Skeletal muscle tissue (tissue), 4 donors: ENCODE results near the gene NIF3L1. TPM values are rescaled to one million over a fixed set of nuclear protein-coding genes. Genes with fewer than 3 reads are reported as not detected.

ENCODE experiments used
- H3K27ac ChIP-seq: one replicate; pipeline ENCODE4 v1.7.0; 2013; ENCODE audit warnings: mild to moderate bottlenecking, low read depth, low read length, inconsistent platforms
- H3K27me3 ChIP-seq, 3 donors: one replicate each; pipeline ENCODE4 v1.7.0; 2013; ENCODE audit warnings: low read length in 3 of 3; ENCODE audit not compliant: control insufficient read depth in 3 of 3, insufficient read depth in 3 of 3
- H3K36me3 ChIP-seq, 3 donors: one replicate each; pipeline ENCODE4 v1.7.0; 2013; ENCODE audit warnings: low read length in 3 of 3; ENCODE audit not compliant: control insufficient read depth in 3 of 3, insufficient read depth in 3 of 3
- H3K4me1 ChIP-seq, 3 donors: one replicate each; pipeline ENCODE4 v1.7.0; 2013; ENCODE audit warnings: low read length in 3 of 3, mild to moderate bottlenecking in 3 of 3; ENCODE audit not compliant: control insufficient read depth in 3 of 3, insufficient read depth in 3 of 3
- H3K4me3 ChIP-seq, 3 donors: one replicate each; pipeline ENCODE4 v1.7.0; 2013; ENCODE audit warnings: low read length in 3 of 3
- H3K9ac ChIP-seq, 3 donors: one replicate each; pipeline ENCODE4 v1.7.0; 2013; ENCODE audit warnings: low read length in 3 of 3, mild to moderate bottlenecking in 3 of 3, moderate library complexity in 2 of 3, low read depth in 1 of 3
- H3K9me3 ChIP-seq, 3 donors: one replicate each; pipeline ENCODE4 v1.7.0; 2013; ENCODE audit warnings: low read length in 3 of 3; ENCODE audit not compliant: control insufficient read depth in 3 of 3
- total RNA-seq: library from RNA; depleted of rRNA; stranded (reverse); fragments of >200 nt; gene quantifications from one replicate; pipeline ENCODE4 v1.2.3, GENCODE V29; 2014
- donor health status: Osteomylitis.

NIF3L1 gene
- 23.0 TPM for total RNA-seq

- peak within 1 kb of the TSS; percentile 78 to 99 (median 97) for H3K9ac ChIP-seq
- peak within 1 kb of the TSS; percentile 89 for H3K27ac ChIP-seq
- H3K36me3 ChIP-seq, result peaks cover 7 to 14% (median 10%) of the 10 kb centered on the region in 3 donors
- peak within 1 kb of the TSS; percentile 80 to 100 (median 96) for H3K4me3 ChIP-seq
- H3K4me1 ChIP-seq, result peaks cover 13 to 15% (median 14%) of the 10 kb centered on the region in 3 donors
- H3K27me3 ChIP-seq, result no peaks in the 10 kb centered on the region
- no peaks in the 10 kb centered on the region for H3K9me3 ChIP-seq
Observed at GRCh38 chr2:200888704-200889625, at the start of gene NIF3L1, which contains the start of gene PPIL3. NIF3L1 (plus strand) TSS chr2:200889371; CDS start chr2:200891944, 2,573 bp downstream. PPIL3 (minus strand) TSS chr2:200889077; CDS start chr2:200887615, 1,462 bp downstream.

- Histone ChIP-seq H3K4me1 (no peaks in the 10 kb centered on the region), H3K27me3 (no peaks in the 10 kb centered on the region), H3K4me3 (no peak overlapping the region), H3K9me3 (peaks cover 0 to 5% (median 0%) of the 10 kb centered on the region in 3 donors), H3K9ac (no peak overlapping the region), H3K36me3 (no peaks in the 10 kb centered on the region), H3K27ac (no peak overlapping the region)
Observed at GRCh38 chr2:200839513-200839912, 49.7 kb upstream of the NIF3L1 start.

- H3K27ac ChIP-seq, result no peak overlapping the region
- H3K9me3 ChIP-seq, result no peaks in the 10 kb centered on the region
- no peaks in the 10 kb centered on the region for H3K36me3 ChIP-seq
- no peaks in the 10 kb centered on the region for H3K4me1 ChIP-seq
- no peak overlapping the region for H3K4me3 ChIP-seq
- no peak overlapping the region for H3K9ac ChIP-seq
- H3K27me3 ChIP-seq, result no peaks in the 10 kb centered on the region
Observed at GRCh38 chr2:200843993-200844948, 44.9 kb upstream of the NIF3L1 start.

GRCh38 chr2:200845194-200845593 is 44.0 kb upstream of the NIF3L1 start:
- Histone ChIP-seq H3K4me1 (no peaks in the 10 kb centered on the region), H3K36me3 (no peaks in the 10 kb centered on the region), H3K27me3 (no peaks in the 10 kb centered on the region), H3K9me3 (no peaks in the 10 kb centered on the region), H3K4me3 (no peak overlapping the region), H3K9ac (no peak overlapping the region), H3K27ac (no peak overlapping the region)

- Histone ChIP-seq H3K4me1 (no peaks in the 10 kb centered on the region), H3K4me3 (no peak overlapping the region), H3K27me3 (no peaks in the 10 kb centered on the region), H3K27ac (no peak overlapping the region), H3K9me3 (no peaks in the 10 kb centered on the region), H3K9ac (no peak overlapping the region), H3K36me3 (peaks cover 0 to 3% (median under 1%) of the 10 kb centered on the region in 3 donors)
Observed at GRCh38 chr2:200845669-200846325, 43.4 kb upstream of the NIF3L1 start.

GRCh38 chr2:200847269-200847668 is 41.9 kb upstream of the NIF3L1 start:
- H3K27ac ChIP-seq, result no peak overlapping the region
- no peaks in the 10 kb centered on the region for H3K27me3 ChIP-seq
- no peak overlapping the region for H3K9ac ChIP-seq
- peaks cover 12 to 16% (median 15%) of the 10 kb centered on the region in 3 donors for H3K36me3 ChIP-seq
- no peaks in the 10 kb centered on the region for H3K4me1 ChIP-seq
- no peak overlapping the region for H3K4me3 ChIP-seq
- H3K9me3 ChIP-seq, result no peaks in the 10 kb centered on the region

- Histone ChIP-seq H3K4me1 (no peaks in the 10 kb centered on the region), H3K9me3 (no peaks in the 10 kb centered on the region), H3K9ac (no peak overlapping the region), H3K4me3 (no peak overlapping the region), H3K27ac (no peak overlapping the region), H3K36me3 (peaks cover 19 to 23% (median 22%) of the 10 kb centered on the region in 3 donors), H3K27me3 (no peaks in the 10 kb centered on the region)
Observed at GRCh38 chr2:200847939-200848338, 41.2 kb upstream of the NIF3L1 start.

GRCh38 chr2:200850512-200851256 is 38.5 kb upstream of the NIF3L1 start:
- Histone ChIP-seq H3K9me3 (no peaks in the 10 kb centered on the region), H3K4me1 (no peaks in the 10 kb centered on the region), H3K27ac (no peak overlapping the region), H3K27me3 (no peaks in the 10 kb centered on the region), H3K4me3 (no peak overlapping the region), H3K36me3 (peaks cover 35 to 47% (median 47%) of the 10 kb centered on the region in 3 donors), H3K9ac (no peak overlapping the region)
